CMK (cell line): ENCODE measurements around the gene CCDC158.
"Not testable (repeated sequence)": the region's sequence is repeated elsewhere in the genome, so short reads cannot be mapped to it uniquely, and the experiment has no call there.

ENCODE experiments used
- DNase-seq: peaks from one replicate; pipeline ENCODE4 v3.0.0-alpha.2; 2010; ENCODE audit warnings: low read depth

CCDC158 gene

DNA sequence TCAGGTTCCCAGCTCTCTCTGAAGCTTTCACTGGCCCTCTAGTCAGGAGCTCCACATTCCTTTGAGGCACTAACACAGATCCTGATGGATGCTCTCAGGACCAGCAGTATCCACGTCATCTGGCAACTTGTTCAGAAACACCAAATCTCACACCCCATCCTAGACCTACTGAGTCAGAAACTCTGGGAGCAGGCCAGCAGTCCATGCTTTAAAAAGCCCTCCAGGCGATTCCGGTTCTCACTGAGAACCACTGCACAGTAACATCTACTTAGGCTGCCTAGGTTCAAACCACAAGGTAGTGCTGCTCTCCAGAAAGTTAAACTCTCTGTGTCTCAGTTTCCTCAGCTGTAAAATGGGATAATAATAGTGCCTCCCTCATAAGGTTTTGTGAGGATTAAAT is 55.3 kb downstream of the CCDC158 start:
- DNase-seq: no peak

DNA sequence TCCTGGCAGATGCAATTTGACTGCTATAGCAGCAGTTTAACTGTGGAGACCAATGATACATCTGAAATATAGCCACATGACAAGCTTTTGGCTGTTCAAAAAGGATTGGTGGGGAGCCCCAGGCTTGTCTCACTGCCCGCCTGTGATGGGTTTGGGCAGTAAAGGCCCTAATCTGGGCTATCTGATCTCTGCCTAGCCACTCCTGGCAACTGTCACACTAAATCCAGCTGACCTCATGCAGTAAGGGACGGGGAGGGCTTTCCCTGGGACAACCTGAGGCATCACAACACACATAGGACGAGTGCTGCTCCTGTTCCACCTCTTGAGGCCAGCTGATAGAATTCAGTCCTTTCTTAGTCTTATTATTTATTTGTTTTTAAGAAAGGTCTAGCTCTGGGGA is 56.2 kb downstream of the CCDC158 start:
- no peak for DNase-seq

DNA sequence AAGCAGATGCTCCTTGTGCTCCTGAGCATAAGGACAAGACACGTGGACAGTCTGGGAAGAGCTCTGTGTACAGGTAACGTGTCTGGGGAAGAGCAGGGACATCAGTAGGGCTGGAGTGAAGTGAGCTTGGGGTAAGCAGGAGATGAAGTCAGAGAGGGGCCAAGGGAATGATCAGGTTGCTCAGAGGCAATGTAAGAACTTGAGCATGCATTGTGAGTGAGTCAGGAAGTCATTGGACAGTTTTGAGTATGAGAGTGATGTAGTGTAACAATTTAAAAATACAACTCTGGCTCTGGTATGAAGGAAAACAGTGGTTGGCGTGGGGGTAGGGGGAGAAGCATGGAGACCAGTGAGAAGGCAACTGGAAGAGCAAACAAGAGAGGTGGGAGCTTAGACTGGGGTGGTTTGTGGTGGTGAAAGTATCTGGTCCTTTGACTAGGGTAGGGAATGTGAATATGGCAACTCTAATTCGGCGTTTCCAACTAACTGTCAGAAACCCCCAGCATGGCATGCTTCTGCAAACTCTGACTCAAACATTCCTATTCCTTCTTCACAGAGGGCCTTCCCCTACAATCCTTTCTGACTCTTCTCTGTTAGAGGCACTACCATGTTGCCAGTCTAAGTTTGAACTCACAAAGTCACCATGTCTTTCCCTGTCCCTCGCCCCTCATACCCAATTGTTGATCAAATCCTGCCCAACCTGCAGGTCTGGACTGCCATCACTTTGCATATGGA is 57.2 kb downstream of the CCDC158 start:
- DNase-seq: no peak

DNA sequence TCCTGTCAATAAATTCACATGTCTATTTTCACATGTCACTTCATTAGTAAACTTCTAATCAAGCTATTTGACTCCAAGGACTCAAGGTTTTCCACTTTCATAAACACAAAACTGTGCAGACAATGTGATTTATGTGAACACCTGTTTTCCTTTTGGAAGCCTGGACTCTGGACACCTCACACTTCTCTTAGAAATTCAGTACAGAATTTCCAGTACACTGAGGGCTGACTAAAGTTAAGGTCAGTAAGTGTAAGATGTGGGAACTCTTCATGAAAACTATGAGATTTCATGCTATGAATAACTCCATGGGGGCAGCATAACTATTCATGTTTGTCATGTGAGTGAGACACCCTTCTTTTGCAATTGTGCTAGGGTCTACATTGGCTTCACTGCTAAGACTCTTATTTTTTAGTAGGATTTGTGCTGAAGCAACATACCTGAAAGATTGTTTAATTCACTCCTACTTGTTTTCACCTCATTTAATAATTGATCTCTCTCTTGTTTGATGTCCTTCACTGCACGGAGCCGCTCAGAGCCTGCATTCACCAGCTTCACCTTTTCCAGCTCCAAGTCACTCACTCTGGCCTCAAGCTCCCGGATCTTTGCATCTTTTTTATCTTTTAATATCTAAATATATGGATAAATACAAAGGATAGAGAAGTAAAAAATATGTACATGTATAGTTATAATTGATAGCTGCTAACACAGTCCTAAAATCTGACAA is 59.1 kb downstream of the CCDC158 start:
- DNase-seq: no peak

DNA sequence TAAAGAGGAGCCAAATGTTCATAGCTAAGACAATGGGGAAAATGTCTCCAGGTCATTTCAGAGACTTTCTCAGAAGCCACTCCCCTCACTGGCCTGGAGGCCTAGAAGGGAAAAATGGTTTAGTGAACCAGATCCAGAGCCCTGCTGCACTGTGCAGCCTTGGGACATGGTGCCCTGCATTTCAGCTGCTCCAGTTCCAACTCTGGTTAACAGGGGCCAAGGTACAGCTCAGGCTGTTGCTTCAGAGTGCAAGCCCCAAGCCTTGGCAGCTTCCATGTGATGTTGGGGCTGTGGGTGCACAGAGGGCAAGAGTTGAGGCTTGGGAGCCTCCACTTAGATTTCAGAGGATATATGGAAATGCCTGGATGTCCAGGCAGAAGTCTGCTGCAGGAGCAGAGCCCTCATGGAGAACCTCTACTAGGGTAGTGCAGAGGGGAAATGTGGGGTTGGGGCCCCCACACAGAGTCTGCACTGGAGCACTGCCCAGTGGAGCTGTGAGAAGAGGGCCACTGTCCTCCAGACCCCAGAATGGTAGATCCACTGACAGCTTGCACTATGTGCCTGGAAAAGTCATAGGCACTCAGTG is 61.0 kb downstream of the CCDC158 start:
- DNase-seq: not testable (repeated sequence)

DNA sequence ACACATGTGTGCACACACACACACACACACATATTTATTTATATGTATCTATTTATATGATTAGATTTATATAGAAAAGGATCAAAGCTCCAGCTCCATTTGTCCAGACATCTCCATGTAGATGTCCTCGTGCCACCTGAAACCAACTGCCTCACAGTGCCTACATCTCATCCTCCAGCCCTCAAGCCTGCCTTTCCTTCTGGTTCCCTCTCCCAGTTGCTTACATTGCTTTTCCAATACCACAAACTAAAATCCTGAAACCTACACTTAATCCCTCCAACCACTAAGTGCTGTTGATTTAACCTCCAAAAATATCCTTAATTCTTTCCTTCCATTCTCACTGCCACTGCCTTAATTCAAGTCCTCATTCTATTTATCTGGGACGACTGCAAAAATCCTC is 63.0 kb downstream of the CCDC158 start:
- no peak for DNase-seq

DNA sequence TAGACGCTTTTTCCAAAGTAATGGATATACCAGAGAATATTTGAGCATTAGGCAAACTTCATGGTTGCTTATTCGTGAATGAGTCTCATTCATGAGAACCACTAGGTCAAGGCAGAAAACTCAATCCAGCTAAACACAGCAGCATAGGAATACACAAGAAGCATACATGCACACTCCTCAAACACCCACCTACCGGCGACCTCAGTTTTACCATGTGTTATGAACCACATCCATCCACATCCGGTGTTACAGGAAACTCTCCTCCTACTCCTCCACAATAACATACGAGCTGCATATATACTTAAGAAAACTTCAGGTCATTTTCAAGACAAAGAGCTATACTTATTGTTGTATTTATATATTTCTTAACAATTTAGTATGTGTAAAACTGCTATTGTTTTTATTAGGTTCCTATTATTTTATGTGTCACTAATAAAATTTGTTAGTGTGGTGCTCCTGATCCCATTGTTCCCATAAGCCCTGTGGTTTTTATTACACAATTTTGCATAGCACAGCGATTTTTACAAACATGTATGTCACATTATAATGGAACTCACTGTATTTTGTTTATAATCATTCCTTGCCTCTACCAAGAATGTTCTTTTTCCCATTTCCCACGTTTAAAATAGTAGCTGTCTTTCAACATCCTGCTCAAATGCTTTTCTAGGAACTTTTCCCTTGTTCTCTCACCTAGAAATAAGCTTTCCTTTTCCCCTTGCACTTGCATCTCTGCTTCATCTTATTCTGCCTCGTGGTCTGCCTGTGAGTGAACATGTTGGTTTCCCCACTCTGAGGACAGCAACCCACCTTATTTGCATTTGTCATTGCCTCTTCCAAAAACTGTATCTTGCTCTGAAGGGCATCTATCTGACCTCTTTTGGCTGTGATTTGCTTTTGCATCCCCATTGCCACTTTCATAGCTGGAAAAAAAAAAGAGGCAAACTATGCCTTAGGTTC is 66.1 kb downstream of the CCDC158 start:
- peak; percentile 33 for DNase-seq

DNA sequence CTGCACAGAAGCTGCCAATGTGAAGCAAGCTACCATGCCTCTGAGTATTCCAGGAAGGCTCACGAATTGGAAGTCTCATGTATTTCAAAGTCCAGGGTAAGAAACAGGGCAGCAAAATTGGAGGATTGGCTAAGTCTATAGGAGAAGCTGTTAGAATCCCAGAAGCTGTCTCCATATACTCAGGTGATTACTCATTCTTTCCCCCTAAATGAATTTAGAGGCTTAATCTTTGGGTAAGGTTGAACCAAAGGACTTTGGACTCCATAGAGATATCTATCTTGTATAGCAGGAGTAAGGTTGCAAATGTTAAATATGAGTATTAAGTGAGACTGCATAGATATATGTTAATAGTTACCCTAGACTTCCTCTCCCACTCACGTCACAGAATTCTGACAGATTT is 78.1 kb downstream of the CCDC158 start:
- DNase-seq: no peak

DNA sequence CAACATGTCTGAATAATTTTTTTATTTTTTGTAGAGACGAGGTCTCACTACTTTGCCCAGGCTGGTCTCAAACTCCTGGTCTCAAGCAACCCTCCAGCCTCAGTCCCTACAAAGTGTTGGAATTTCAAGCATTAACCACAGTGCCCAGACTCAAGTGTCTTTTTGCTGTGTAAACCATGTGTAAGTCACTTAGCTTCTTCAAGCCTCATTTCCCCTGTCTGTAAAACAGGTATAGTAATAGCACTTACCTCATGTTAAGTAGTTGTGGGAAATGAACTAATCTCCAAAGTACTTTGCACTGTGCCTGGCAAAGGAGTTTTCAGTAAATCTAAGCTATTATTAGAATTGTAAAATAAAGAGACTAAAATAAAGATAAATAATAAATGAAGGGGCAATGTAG is 78.8 kb downstream of the CCDC158 start:
- DNase-seq: no peak

DNA sequence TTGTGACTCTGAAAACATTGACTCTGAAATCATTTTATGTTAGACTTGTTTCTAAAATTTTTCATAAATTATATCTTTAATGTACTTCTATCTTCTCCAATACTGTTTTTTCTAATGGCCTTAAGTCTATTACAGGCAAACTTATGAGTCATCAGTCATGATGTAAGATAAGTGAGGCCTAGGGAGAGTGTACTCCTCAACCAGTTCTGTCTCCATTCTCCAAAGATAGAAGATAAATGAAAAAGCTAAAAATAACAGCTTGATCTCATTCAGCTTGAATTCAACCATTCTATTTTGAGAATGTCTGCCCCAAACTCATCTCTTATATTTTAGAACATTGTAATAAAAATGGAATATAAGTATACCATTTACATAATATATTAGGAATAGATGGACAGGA is 79.9 kb downstream of the CCDC158 start:
- DNase-seq: no peak

DNA sequence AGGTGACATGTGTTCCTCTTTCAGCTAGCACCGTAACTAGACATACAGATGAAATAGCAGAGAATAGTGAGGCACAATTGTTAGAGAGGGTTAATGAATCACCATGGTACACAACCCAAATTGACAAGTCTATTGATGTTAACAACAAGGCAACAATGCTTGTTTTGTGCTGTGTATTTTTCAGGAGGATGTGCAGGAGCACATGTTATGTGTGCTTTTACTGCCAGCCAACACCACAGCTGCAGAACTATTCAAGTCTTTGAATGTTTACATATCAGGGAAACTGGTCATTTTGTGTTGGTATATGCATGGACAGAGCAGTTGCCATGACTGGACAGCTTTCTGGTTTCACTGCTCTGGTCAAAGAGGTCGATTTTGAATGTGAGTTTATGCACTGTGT is 81.6 kb downstream of the CCDC158 start:
- no peak for DNase-seq

DNA sequence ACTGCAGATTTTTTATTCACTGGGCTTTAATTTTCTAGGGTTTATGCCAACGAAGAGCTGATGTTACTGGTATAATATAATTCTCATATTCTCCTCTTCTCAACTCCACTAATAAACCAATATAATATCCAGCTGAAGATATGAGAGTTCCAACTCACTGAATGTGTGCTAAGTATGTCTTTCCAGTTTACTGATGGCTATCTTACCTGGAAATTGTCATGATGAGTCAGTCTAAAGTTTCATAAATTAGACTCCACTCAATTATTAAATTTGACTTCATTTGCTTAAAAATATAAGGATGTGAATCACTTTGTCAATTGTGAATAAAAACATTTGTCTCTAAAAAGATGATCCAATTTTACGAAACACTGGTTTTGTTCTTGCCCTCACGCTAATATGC is 86.1 kb downstream of the CCDC158 start:
- no peak for DNase-seq

DNA sequence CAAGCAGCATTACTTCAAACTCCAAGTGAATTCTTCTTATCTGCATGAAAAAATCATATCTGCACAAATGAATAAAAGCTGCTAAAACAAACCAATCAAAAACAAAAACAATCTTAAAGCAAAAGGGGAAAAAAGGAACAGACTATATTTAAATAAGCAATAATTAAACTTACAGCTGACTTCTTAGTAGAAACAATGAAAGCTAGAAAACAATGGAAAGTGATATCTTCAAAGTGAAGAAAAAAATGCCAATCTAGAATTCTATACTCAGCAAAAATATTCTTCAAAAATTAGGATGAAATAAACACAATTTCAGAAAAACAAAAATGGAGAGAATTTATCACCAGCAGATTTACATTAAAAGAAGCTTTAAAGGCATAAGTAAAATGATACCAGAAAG is 94.4 kb downstream of the CCDC158 start:
- no peak for DNase-seq

DNA sequence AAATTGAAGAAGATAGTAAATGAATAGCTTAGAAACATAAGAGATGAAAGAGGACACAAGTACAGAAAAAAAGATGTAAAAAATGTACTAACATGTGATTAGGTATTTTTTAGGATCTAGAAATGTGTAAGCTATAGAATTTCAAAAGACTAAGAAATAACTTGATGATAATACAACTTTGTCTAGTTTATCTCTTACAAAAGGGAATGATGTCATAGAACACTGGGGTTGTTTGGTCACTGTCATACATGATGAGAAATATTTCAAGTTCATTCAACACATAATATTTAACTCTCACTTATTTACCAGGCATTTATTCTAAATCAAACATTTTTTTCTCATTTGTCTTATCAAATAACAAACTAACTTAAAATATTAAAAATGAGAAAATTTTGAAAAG is 95.9 kb downstream of the CCDC158 start:
- no peak for DNase-seq

DNA sequence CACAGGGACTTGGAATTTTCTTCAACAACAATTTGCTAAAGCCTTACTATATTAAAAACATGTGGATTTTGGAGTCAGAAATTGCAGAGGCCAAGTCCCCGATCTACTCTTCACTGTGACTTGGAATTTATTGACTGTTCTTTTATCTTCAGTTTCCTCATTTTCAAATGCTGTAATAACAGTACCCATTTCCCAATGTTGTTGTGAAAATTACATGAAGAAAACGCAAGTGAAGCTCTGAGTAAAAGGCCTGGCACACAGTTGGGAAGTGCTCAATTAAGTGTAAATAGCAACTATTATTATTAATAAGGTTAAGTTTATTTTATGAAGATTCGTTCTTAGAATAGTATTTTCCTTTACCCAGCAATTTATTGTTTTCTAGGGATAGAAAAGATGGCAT is 98.7 kb downstream of the CCDC158 start:
- DNase-seq: no peak

DNA sequence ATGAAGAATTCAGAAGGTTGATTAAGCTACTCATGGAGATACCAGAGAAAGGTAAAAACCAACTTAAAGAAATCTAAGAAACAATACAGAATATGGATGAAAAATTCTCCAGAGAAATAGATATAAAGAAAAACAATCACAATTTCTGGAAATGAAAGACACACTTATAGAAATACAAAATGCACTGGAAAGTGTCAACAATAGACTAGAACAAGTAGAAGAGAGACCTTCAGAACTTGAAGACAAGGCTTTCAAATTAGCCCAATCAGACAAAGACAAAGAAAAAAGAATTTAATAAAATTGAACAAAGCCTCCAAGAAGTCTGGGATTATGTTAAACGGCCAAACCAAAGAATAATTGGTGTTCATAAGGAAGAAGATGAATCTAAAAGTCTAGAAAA is 104.8 kb downstream of the CCDC158 start:
- no peak for DNase-seq

DNA sequence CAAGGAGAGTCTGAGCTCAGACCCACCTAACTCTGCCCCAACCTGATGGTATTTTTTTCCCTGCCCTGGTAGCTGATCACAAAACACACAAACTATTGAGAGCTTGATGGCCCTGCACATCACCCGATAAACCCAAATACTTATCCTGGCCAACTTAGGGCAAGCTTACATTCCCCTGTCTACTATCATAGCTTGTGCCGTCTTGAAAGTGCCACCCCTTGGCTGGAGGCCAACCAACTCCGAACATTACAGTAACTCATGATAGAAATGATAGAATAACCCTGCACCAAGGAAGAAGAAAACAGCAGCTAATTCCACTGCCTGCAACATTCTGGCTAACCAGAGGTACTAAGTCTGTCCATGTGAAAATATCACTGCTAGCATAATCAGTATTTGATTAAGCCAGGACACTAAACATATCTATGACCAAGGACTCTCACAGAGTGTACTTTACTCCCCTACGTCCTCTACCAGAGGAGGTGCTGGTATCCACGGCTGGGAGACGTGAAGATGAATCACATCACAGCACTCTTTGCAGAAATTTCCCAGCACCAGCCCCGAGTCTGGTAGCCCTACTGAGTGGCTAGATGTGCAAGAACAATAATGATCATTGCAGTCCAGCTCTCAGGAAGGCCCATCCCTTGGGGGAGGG is 105.5 kb downstream of the CCDC158 start:
- no peak for DNase-seq

DNA sequence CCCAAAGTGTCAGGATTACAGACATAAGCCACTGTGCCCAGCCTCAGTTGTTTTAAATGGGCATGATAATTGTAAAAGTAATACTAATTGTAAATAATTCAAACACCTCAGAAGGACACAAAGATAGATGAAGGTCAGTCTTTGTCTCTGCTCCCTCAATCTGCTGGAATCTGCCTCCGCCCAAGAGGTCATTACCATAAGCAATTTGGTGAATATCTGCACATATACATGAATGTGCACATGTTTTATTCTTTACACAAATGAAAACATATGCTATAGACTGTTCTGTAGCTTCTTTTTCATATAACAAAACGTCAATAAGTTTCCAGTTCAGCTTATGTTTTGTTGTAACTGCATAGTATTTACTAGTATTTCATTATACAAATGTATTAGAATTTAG is 107.4 kb downstream of the CCDC158 start:
- no peak for DNase-seq

DNA sequence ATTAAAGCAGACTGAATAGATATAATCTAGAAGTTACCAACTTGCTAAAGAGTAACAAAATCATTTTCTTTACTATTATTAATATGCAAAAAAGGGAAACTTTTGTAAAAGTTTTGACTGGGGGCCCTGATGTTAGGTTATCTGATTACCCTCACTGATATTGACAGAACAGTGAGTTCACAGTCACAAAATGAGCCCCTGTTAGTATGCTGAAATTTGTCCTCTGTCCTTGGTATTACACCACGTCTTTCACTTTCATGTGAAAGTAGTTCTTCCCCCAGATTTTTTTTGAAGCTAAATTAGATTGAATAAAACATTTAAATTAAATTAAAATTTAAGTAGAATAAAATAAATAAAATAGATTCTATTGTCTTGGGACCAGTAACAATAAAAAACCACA is 108.5 kb downstream of the CCDC158 start:
- no peak for DNase-seq

DNA sequence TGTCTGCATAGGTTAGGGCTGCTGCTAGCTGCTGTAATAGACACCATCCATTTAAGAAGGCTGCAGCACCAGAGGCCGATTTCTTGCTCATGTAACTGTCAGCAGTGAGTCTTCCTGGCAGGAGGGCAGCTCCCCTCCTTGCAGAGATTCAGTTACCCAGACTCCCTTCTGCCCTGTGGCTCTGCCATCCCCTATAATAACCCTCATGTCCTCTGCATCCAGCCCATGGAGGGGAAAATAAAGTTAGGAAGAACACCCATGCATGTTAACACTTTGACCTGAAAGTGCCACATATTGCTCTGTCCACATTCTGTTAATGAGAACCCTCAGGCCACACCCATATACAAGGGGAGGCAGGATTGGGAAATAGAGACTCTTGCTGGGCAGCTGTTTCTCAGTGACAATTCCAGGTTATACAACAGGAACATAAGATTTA is 109.0 kb downstream of the CCDC158 start:
- no peak for DNase-seq

DNA sequence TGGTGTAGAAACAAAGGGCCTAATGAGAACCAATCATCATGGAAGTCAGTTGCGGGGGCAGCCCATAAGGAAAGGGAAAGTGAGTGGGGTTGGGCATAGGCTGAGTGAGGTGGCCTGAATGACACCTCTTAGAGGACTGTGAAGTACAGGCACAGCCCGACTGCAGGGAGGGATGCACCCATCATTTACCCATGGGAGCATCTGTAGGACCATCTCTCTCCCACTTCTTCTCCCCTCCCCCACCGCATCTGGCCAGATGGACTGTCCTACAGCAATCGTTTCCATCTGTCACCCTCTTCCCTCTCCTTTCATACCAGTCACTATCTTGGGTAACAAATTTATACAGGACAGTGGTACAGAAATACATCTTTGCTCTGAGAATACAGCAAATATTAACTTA is 110.3 kb downstream of the CCDC158 start:
- no peak for DNase-seq
